ENCODE measurements around the gene RNASE13.

- no peak for TF ChIP-seq GATA3 (IDR thresholded peaks at IDR 0.05; ENCODE audit: low read depth, low read length)
- no peak for TF ChIP-seq GATA2 (IDR thresholded peaks at IDR 0.05; ENCODE audit: low read depth, low read length)
Measured at GRCh38 chr14:21026274-21026987, 8.2 kb downstream of the RNASE13 start.

Data from SH-SY5Y (cell line).